Lower lobe of right lung (tissue), 2 donors: ENCODE results near the gene RNF130. TPM values are rescaled to one million over a fixed set of nuclear protein-coding genes. Genes with fewer than 3 reads are reported as not detected.

Experiments used
- ATAC-seq, 2 donors: fragments of 200-7000 bp; cut with Tn5 transposase; one replicate each; pipeline ENCODE4 v1.9.1; 2020 to 2022; ENCODE audit warnings: mild to moderate bottlenecking in 2 of 2, moderate library complexity in 2 of 2
- DNase-seq: peaks from one replicate; pipeline ENCODE4 v3.0.0-alpha.2; 2020
- H3K27ac ChIP-seq: fragments of 200-600 bp; one replicate; pipeline ENCODE4 v1.8.0; 2022
- H3K27me3 ChIP-seq: fragments of 200-600 bp; one replicate; pipeline ENCODE4 v1.8.0; 2022; ENCODE audit warnings: low read depth
- H3K36me3 ChIP-seq: fragments of 200-600 bp; one replicate; pipeline ENCODE4 v1.8.0; 2022; ENCODE audit warnings: mild to moderate bottlenecking
- H3K4me1 ChIP-seq: fragments of 200-600 bp; one replicate; pipeline ENCODE4 v1.8.0; 2022
- H3K4me3 ChIP-seq: fragments of 200-600 bp; one replicate; pipeline ENCODE4 v1.8.0; 2022; ENCODE audit warnings: mild to moderate bottlenecking
- H3K9me3 ChIP-seq: fragments of 200-600 bp; one replicate; pipeline ENCODE4 v1.8.0; 2022
- CTCF ChIP-seq: fragments of 200-600 bp; IDR thresholded peaks from one replicate; pipeline ENCODE4 v1.8.0; 2022; ENCODE audit warnings: antibody characterized with exemption, mild to moderate bottlenecking
- intact Hi-C: fragments of 100-400 bp; cut with DNase I; formaldehyde crosslinking; loops from one replicate; pipeline ENCODE4 v1.11.0; 2022
- total RNA-seq: library from RNA; stranded (reverse); fragmentation: NEBNext Ultra II Directional; extraction: Animal tissue kit (Norgen Biotek cat#: 25700); gene quantifications from one replicate; pipeline ENCODE4 v1.2.1, GENCODE V29; 2021
- donor health status: DM: no; HTN: yes; CAD: no; lungs with severe emphysema.

Gene RNF130
- total RNA-seq, 1 donor from 2014 or later, result 139 TPM

DNA sequence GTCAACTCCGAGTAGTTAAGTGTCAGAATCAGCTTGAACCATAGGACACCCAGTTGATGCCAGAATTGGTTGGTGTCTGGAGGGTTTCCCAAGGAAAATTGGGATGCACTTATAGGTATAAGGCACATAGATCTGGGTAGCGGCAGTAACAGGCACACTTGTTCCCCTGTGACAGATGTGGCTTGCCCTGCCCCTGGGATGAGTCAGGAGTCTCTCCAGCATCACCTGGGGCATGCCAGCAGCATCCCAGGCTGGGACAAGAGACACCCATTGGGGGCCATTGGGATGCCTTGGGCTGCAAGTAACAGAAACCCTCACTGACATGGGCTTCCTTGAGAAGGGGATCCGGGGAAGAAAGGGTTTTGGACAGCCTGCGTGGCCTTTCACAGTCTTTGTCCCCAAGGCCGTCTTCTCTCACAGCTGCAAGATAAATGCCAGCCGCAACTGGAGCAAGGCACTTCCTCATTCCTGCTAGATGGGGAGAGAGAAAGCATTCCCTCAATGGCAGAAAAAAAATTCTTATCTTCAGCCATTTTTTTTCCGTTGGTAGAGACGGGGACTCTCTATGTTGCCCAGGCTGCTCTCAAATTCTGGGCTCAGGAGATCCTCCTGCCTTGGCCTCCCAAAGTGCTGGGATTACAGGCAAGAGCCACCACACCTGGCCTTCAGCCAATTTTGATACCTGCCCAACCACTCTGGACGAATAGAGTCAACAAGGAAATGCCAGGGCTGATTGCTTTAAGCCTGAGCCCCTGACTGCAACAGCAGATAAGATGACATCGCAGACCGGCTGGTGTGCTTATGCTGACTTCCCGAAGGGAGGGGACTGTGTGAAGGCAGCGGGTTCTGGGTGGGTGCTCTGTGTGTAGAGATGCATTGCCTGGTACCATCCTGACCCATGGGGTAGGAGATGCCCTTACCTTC, 13.3 kb upstream of the RNF130 start:
- intact Hi-C loops, result no loop called here
- Histone ChIP-seq H3K27me3 (no peaks in the 10 kb centered on the region), H3K4me1 (peaks cover 9% of the 10 kb centered on the region), H3K4me3 (no peak overlapping the region), H3K27ac (no peak overlapping the region), H3K36me3 (no peaks in the 10 kb centered on the region), H3K9me3 (no peaks in the 10 kb centered on the region)
- TF ChIP-seq CTCF, result no peak
- DNase-seq (peak; percentile 64), ATAC-seq (peak; percentile 64 to 79)

DNA sequence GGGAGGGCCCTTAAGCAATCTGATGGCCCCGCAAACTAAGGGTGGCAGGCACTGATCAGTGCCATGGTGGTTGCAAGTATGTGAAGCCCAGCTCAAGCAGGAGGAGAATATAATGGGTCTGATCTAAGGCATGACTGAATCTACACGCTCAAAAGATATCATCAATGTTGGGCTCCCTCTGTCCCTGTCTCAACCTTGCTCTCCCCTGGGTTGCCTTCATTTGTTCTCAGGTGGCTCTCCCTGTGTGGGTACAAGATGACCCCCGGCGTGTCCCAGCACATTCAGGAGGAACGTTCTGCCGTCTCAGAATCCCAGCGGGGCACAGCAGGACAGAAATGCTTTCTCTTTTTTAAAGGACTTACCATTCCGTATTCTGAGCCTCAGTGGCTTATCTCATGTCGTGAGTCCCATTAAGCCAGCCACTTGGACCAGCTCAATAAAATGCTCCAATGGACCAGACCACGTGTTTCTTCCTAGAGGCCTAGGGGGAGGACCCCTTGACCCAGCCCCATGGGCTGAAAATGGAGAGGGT, 12.0 kb upstream of the RNF130 start:
- Histone ChIP-seq H3K4me3 (no peak overlapping the region), H3K27me3 (no peaks in the 10 kb centered on the region), H3K36me3 (no peaks in the 10 kb centered on the region), H3K27ac (no peak overlapping the region), H3K4me1 (peaks cover 9% of the 10 kb centered on the region), H3K9me3 (no peaks in the 10 kb centered on the region)
- no peak for TF ChIP-seq CTCF
- intact Hi-C loops, result no loop called here
- ATAC-seq (no peak), DNase-seq (no peak)

DNA sequence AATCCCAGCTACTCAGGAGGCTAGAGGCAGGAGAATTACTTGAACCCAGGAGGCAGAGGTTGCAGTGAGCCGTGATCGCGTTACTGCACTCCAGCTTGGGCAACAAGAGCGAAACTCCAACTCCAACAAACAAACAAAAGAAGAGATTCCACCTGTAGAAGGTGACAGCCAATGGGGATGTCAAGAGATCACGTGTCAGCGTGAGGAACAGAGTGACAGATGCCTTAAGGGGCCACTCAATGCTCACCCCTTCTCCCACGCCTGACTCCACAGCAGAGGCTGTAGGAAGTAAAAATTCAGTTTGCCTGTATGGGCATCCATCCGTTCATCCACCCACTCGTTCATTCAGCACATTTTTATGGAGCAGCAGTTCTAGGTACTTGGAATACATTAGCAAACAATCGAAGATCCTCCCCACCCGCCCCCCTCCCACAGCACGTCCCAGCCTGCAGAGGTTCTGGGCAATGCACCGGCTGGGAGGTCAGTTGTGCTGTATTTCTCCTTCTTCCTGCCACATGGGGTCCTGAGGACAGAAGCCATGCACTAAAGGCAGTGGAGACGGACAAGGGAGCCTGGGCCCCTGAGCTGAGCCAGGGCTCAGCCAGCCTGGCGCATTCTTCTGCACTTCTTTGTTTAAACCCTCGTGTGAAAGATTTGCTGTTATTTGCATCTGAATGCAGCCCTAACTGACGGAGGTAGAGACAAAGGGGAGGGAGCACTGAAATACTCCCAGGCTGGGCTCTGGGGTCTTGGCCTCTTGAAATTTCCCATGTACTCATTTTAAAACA, 11.3 kb upstream of the RNF130 start:
- Histone ChIP-seq H3K4me3 (no peak overlapping the region), H3K27me3 (no peaks in the 10 kb centered on the region), H3K27ac (no peak overlapping the region), H3K9me3 (no peaks in the 10 kb centered on the region), H3K36me3 (no peaks in the 10 kb centered on the region), H3K4me1 (peaks cover 9% of the 10 kb centered on the region)
- intact Hi-C loops, result no loop called here
- ATAC-seq, result no peak
- TF ChIP-seq CTCF, result no peak
- DNase-seq, result no peak

DNA sequence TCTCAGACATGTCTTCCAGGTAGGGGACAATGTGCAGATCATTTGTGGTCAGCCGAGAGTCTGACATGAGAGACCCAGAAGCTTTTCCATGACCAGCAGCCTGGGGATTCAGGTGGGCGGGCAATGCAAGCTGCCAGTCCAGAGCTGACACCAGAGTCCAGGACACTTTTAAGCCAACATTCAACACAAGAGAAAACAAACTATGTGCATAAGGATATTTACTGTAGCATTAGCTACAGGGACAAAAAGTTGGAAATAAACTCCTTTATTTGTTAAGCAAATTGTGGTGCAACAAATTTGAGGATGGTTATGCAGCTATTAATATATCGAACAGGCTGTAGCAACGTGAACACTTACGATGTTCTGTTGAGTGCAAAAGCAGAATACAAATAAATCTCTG, 9.9 kb upstream of the RNF130 start:
- no peak overlapping the region for H3K27ac ChIP-seq
- intact Hi-C loops, result no loop called here

More for the DNA sequence above, 9.9 kb upstream of the RNF130 start:
- ATAC-seq (no peak), DNase-seq (no peak)
- no peak for TF ChIP-seq CTCF
- H3K36me3 ChIP-seq, result no peaks in the 10 kb centered on the region
- no peaks in the 10 kb centered on the region for H3K27me3 ChIP-seq
- peaks cover 9% of the 10 kb centered on the region for H3K4me1 ChIP-seq
- H3K9me3 ChIP-seq, result no peaks in the 10 kb centered on the region
- no peak overlapping the region for H3K4me3 ChIP-seq
